Transverse colon (tissue), 4 donors: Measurements from ENCODE around the gene CDH12.

Experiments used
- CTCF ChIP-seq, 5 experiments: fragments of 200-600 bp in 3 of 5; fragments of 450-650 bp in 2 of 5; sonication (generic) in 3 of 5; IDR thresholded peaks; 1 replicate in 2 of 5; 2 replicates in 3 of 5; pipeline ENCODE4 v1.5.1; 2016 to 2017; ENCODE audit warnings: antibody characterized with exemption in 5 of 5, inconsistent platforms in 3 of 5, mild to moderate bottlenecking in 2 of 5, moderate library complexity in 1 of 5
- EP300 ChIP-seq: sonication (generic); formaldehyde crosslinking; IDR thresholded peaks from one replicate; pipeline ENCODE4 v1.6.1; 2017; ENCODE audit warnings: antibody characterized with exemption, low read depth
- POLR2A ChIP-seq: fragments of 450-650 bp; IDR thresholded peaks from one replicate; pipeline ENCODE4 v1.6.1; 2016; ENCODE audit warnings: antibody characterized with exemption, mild to moderate bottlenecking, moderate library complexity
- POLR2AphosphoS5 ChIP-seq, 3 donors: sonication (generic); formaldehyde crosslinking; IDR thresholded peaks; one replicate each; pipeline ENCODE4 v1.6.1; 2016; ENCODE audit warnings: antibody characterized with exemption in 3 of 3

GRCh38 chr5:22612928-22613327 lies 240.2 kb downstream of the CDH12 start:
- no peak for TF ChIP-seq CTCF (IDR thresholded peaks at IDR 0.05)
- TF ChIP-seq POLR2A, result no peak
- no peak for TF ChIP-seq EP300
- TF ChIP-seq POLR2AphosphoS5 (IDR thresholded peaks at IDR 0.05), result no peak
